Endothelial cell of umbilical vein (primary cell): ENCODE data around the gene MCF2. TPM values are rescaled to one million over a fixed set of nuclear protein-coding genes. Genes with fewer than 3 reads are reported as not detected.

Experiments used
- BruUV-seq: library from RNA; stranded (reverse); fragments of 400-500 nt; replicated peaks from 2 replicates; lab custom pipeline; 2021; lab: Mats Ljungman, UMichigan
- CTCF ChIA-PET: fragments of 300-600, 350-600 bp; sonication (Branson Sonifier 250); formaldehyde crosslinking; loops from one replicate; lab custom pipeline; 2021; ENCODE audit warnings: antibody characterized with exemption, inconsistent platforms; lab: Charles Lee
- POLR2A ChIA-PET: fragments of 300-600, 350-600 bp; sonication (Branson Sonifier 250); formaldehyde crosslinking; loops from one replicate; lab custom pipeline; 2021; ENCODE audit warnings: antibody characterized with exemption, inconsistent platforms; lab: Charles Lee
- DNase-seq: peaks from one replicate; pipeline ENCODE4 v3.0.0-alpha.2; 2011; ENCODE audit warnings: low read depth, low spot score
- FAIRE-seq: peaks from 2 replicates; lab custom pipeline; 2011; peaks lifted over from hg19 to GRCh38; lab: Jason Lieb, UNC
- H2AFZ ChIP-seq: 2 replicates; pipeline ENCODE4 v1.6.0; 2012; ENCODE audit warnings: low read depth, low read length, control low read depth, inconsistent platforms
- H3K27ac ChIP-seq: 2 replicates; pipeline ENCODE4 v1.5.1; 2011; ENCODE audit warnings: low read depth, mild to moderate bottlenecking, control low read depth, low read length, moderate library complexity; ENCODE audit not compliant: insufficient read depth
- H3K27me3 ChIP-seq, 2 experiments: 2 replicates each; pipeline versions ENCODE4 v1.6.0 to v1.6.1; 2011; ENCODE audit warnings: low read length in 2 of 2, mixed read lengths in 1 of 2; ENCODE audit not compliant: control insufficient read depth in 2 of 2, insufficient read depth in 2 of 2
- H3K36me3 ChIP-seq, 2 experiments: 2 replicates in 1 of 2; 3 replicates in 1 of 2; pipeline ENCODE4 v1.5.1; 2011; ENCODE audit warnings: low read length in 2 of 2, mild to moderate bottlenecking in 1 of 2, moderate library complexity in 1 of 2; ENCODE audit not compliant: control insufficient read depth in 2 of 2, insufficient read depth in 2 of 2; ENCODE audit errors: extremely low read depth in 1 of 2
- H3K4me1 ChIP-seq: 3 replicates; pipeline ENCODE4 v1.5.1; 2011; ENCODE audit warnings: mild to moderate bottlenecking, low read length; ENCODE audit not compliant: control insufficient read depth, insufficient read depth; ENCODE audit errors: extremely low read depth
- H3K4me2 ChIP-seq: 2 replicates; pipeline ENCODE4 v1.6.1; 2011; ENCODE audit warnings: low read length, control low read depth, mixed read lengths; ENCODE audit not compliant: insufficient read depth
- H3K4me3 ChIP-seq, 3 experiments: fragments of 200-600 bp in 1 of 3; sonication (generic), shearing (Covaris generic) in 1 of 3; replicated peaks in 1 of 3; 2 replicates each; pipeline ENCODE4 v1.5.1; 2011 to 2016; ENCODE audit warnings: control low read depth in 3 of 3, low read length in 3 of 3, mild to moderate bottlenecking in 2 of 3, inconsistent platforms in 1 of 3, low read depth in 1 of 3, moderate library complexity in 1 of 3; ENCODE audit not compliant: insufficient read depth in 1 of 3
- H3K79me2 ChIP-seq: 2 replicates; pipeline ENCODE4 v1.6.0; 2012; ENCODE audit warnings: low read length, inconsistent platforms; ENCODE audit not compliant: control insufficient read depth, insufficient read depth
- H3K9ac ChIP-seq: replicated peaks from 2 replicates; pipeline ENCODE3; 2011; ENCODE audit warnings: low read length, control low read depth; ENCODE audit not compliant: insufficient read depth; ENCODE audit errors: extremely low read depth
- H3K9me1 ChIP-seq: replicated peaks from 3 replicates; pipeline ENCODE4 v1.6.0; 2011; ENCODE audit warnings: mild to moderate bottlenecking, low read length; ENCODE audit not compliant: control insufficient read depth, insufficient read depth; ENCODE audit errors: extremely low read depth
- H3K9me3 ChIP-seq: replicated peaks from 2 replicates; pipeline ENCODE4 v1.5.1; 2012; ENCODE audit warnings: low read length, inconsistent platforms; ENCODE audit not compliant: control insufficient read depth, insufficient read depth
- H4K20me1 ChIP-seq: replicated peaks from 2 replicates; pipeline ENCODE3; 2011; ENCODE audit warnings: mild to moderate bottlenecking, low read length; ENCODE audit not compliant: control insufficient read depth, insufficient read depth; ENCODE audit errors: extremely low read depth
- EZH2 ChIP-seq: IDR thresholded peaks from 2 replicates; pipeline ENCODE4 v1.6.1; 2012; ENCODE audit warnings: borderline replicate concordance, low read depth, mild to moderate bottlenecking, moderate library complexity, low read length, inconsistent platforms; ENCODE audit not compliant: severe bottlenecking
- FOS ChIP-seq: IDR thresholded peaks from 2 replicates; pipeline ENCODE4 v1.6.1; 2011; ENCODE audit warnings: mild to moderate bottlenecking, low read length, moderate library complexity, borderline replicate concordance; ENCODE audit not compliant: insufficient read depth
- GATA2 ChIP-seq: IDR thresholded peaks from 2 replicates; pipeline ENCODE4 v1.7.0; 2011; ENCODE audit warnings: low read depth, mild to moderate bottlenecking, moderate library complexity, mixed read lengths, low read length; ENCODE audit not compliant: insufficient read length, insufficient read depth
- JUN ChIP-seq: IDR thresholded peaks from 2 replicates; pipeline ENCODE4 v1.6.1; 2011; ENCODE audit warnings: borderline replicate concordance, low read depth; ENCODE audit not compliant: insufficient read length, insufficient read depth
- MYC ChIP-seq: IDR thresholded peaks from one replicate; pipeline ENCODE4 v1.6.1; 2011; ENCODE audit warnings: mild to moderate bottlenecking, low read depth, low read length
- POLR2A ChIP-seq: IDR thresholded peaks from 2 replicates; pipeline ENCODE4 v1.6.1; 2012; ENCODE audit warnings: low read depth, mild to moderate bottlenecking, control low read depth, low read length
- POLR2AphosphoS5 ChIP-seq: IDR thresholded peaks from 2 replicates; pipeline ENCODE4 v1.6.1; 2012; ENCODE audit warnings: low read depth, mild to moderate bottlenecking, control low read depth, low read length, moderate library complexity; ENCODE audit not compliant: insufficient read depth
- dilution Hi-C: fragments of 300-500 bp; cut with MboI; formaldehyde crosslinking; loops from one replicate; pipeline ENCODE4 v1.15.0; 2019; ENCODE audit warnings: low sequenced_read_pairs; ENCODE audit not compliant: extremely low pct_ligation_motif_present
- intact Hi-C: fragments of 100-400 bp; cut with micrococcal nuclease; formaldehyde crosslinking; loops from one replicate; pipeline ENCODE4 v1.10.0; 2022
- polyA plus RNA-seq, 4 experiments: library from polyadenylated mRNA; depleted of rRNA in 3 of 4; stranded (reverse) in 3 of 4; unstranded in 1 of 4; fragments of >200 nt; gene quantifications; 2 replicates each; pipeline versions ENCODE4 v1.2.1 to v1.2.3, GENCODE V29; 2011 to 2012; ENCODE audit warnings: missing spikeins in 1 of 4
- total RNA-seq: library from RNA; stranded (reverse); gene quantifications from 2 replicates; pipeline ENCODE4 v1.2.3, GENCODE V29; 2021
- TF ChIP-seq, protein P1 (sequence below): IDR thresholded peaks from 2 replicates; pipeline ENCODE4 v1.6.1; 2011; ENCODE audit not compliant: insufficient read depth, insufficient read length
- TF ChIP-seq, protein P2 (sequence below), 2 donors: IDR thresholded peaks; 1 replicate in 1 of 2; 2 replicates in 1 of 2; pipeline ENCODE4 v1.5.1; 2011; ENCODE audit warnings: low read length in 2 of 2, mild to moderate bottlenecking in 2 of 2, moderate library complexity in 2 of 2, control low read depth in 1 of 2, inconsistent platforms in 1 of 2, low read depth in 1 of 2; ENCODE audit not compliant: insufficient read depth in 1 of 2; ENCODE audit errors: extremely low read depth in 1 of 2

MCF2 gene
- total and polyA plus RNA-seq, 2 donors (not counting 3 experiments of a cell fraction or from before 2014, with no cell fraction given): 0.13 TPM; not detected in 1

DNA sequence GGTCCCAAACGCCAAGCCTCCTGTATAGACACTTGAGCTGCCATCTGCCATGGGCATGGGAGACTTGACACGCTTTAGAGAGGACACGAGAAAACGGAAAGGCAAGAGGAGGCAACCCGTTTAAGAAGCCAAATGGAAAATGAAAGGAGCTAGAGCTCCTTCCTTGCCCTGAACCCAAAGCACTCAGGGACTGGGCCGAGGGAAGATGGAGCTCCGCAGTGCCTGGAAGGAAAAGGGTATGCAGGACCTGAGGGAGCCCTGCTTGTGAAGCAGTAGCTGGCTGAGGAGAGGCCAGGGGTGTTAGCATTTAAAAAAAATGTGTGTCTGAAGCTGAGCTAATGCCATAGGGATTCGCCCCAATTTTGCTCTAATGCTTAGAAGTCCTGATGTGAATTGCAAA is 15.1 kb downstream of the MCF2 start:
- Histone ChIP-seq H3K36me3 (no peaks in the 10 kb centered on the region), H3K9me1 (no peaks in the 10 kb centered on the region), H3K4me2 (peak overlapping the region; percentile 16), H4K20me1 (no peaks in the 10 kb centered on the region), H3K9ac (no peak overlapping the region), H3K9me3 (no peaks in the 10 kb centered on the region), H3K27me3 (peaks cover 12 to 15% of the 10 kb centered on the region in 2 experiments), H3K79me2 (no peaks in the 10 kb centered on the region), H3K4me1 (no peaks in the 10 kb centered on the region), H3K27ac (no peak overlapping the region), H2AFZ (no peak overlapping the region), H3K4me3 (no peak overlapping the region)
- no TSS peak for BruUV-seq
- intact Hi-C loops: no loop called here
- no peak for FAIRE-seq
- POLR2A ChIA-PET: no interaction called here
- no peak for DNase-seq
- dilution Hi-C loops: no loop called here
- no peak for TF ChIP-seq MYC
- no peak for TF ChIP-seq POLR2A
- TF ChIP-seq, protein P1, sequence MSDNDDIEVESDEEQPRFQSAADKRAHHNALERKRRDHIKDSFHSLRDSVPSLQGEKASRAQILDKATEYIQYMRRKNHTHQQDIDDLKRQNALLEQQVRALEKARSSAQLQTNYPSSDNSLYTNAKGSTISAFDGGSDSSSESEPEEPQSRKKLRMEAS: no peak
- no peak for TF ChIP-seq EZH2
- TF ChIP-seq FOS: no peak
- no peak for TF ChIP-seq JUN
- no peak for TF ChIP-seq GATA2
- TF ChIP-seq POLR2AphosphoS5: no peak
- TF ChIP-seq, protein P2, sequence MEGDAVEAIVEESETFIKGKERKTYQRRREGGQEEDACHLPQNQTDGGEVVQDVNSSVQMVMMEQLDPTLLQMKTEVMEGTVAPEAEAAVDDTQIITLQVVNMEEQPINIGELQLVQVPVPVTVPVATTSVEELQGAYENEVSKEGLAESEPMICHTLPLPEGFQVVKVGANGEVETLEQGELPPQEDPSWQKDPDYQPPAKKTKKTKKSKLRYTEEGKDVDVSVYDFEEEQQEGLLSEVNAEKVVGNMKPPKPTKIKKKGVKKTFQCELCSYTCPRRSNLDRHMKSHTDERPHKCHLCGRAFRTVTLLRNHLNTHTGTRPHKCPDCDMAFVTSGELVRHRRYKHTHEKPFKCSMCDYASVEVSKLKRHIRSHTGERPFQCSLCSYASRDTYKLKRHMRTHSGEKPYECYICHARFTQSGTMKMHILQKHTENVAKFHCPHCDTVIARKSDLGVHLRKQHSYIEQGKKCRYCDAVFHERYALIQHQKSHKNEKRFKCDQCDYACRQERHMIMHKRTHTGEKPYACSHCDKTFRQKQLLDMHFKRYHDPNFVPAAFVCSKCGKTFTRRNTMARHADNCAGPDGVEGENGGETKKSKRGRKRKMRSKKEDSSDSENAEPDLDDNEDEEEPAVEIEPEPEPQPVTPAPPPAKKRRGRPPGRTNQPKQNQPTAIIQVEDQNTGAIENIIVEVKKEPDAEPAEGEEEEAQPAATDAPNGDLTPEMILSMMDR (IDR thresholded peaks at IDR 0.05; ENCODE audit: extremely low read depth in 1 of 2, insufficient read depth in 1 of 2, low read depth in 1 of 2, low read length in 2 of 2): no peak
- CTCF ChIA-PET: no interaction called here
